ENCODE measurements around the gene LSAMP. TPM values are rescaled to one million over a fixed set of nuclear protein-coding genes. Genes with fewer than 3 reads are reported as not detected.

The LSAMP gene
- total and polyA plus RNA-seq, 2 experiments from 2014 or later: 2.0 to 2.9 TPM

DNA sequence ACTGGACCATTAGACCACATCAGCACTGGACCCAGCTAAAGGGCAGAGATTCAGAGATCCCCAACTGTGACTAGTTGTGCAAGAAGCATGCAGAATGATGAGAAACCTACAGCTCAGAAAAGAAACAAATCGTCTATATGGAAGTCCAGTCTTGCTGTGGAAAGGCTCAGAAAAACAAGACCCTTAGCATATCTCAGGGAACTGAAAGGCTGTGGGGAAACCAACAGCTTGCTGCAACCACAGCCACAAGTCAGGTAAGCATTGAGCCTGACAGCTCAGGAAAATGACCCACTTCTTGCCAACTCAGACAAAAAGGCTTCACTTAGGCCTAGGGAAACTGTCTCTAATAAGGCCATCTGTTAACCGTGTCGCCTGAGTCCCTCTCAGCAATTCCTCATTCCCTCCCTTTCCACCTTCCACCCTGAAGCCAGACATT is 145.6 kb downstream of the LSAMP start:
- Mint-ChIP-seq H3K36me3 (ENCODE audit: low read depth) (no peaks in the 10 kb centered on the region), H3K9me3 (no peaks in the 10 kb centered on the region), H3K27ac (no peak overlapping the region), H3K4me1 (peaks cover 16% of the 10 kb centered on the region; the same call in 2 of the 3 replicates), H3K27me3 (ENCODE audit: insufficient read depth, low read depth, poor library complexity) (no peaks in the 10 kb centered on the region), H3K4me3 (no peak overlapping the region)
- H4K20me1 ChIP-seq (replicated peaks; ENCODE audit: insufficient read depth): no peaks in the 10 kb centered on the region
- H3K27ac ChIP-seq (ENCODE audit: low read depth): no peak overlapping the region
- DNase-seq (ENCODE audit: low spot score) (no peak), ATAC-seq (peak; percentile 27; the same call in 1 of the 3 replicates)
- no peaks in the 10 kb centered on the region for H3K27me3 ChIP-seq (ENCODE audit: insufficient read depth)
- H3K79me2 ChIP-seq (replicated peaks; ENCODE audit: insufficient read depth): no peaks in the 10 kb centered on the region
- H3K9me2 ChIP-seq (ENCODE audit: insufficient read depth): no peaks in the 10 kb centered on the region
- no peak for TF ChIP-seq ZNF114 (CRISPR knock-in tag; IDR thresholded peaks at IDR 0.05)
- TF ChIP-seq, protein P1, sequence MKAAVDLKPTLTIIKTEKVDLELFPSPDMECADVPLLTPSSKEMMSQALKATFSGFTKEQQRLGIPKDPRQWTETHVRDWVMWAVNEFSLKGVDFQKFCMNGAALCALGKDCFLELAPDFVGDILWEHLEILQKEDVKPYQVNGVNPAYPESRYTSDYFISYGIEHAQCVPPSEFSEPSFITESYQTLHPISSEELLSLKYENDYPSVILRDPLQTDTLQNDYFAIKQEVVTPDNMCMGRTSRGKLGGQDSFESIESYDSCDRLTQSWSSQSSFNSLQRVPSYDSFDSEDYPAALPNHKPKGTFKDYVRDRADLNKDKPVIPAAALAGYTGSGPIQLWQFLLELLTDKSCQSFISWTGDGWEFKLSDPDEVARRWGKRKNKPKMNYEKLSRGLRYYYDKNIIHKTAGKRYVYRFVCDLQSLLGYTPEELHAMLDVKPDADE (IDR thresholded peaks at IDR 0.05): no peak
- TF ChIP-seq STAT1 (IDR thresholded peaks at IDR 0.05; ENCODE audit: unreplicated experiment): no peak
- no peak for TF ChIP-seq JUNB (IDR thresholded peaks at IDR 0.05; ENCODE audit: unreplicated experiment)
- H3K4me2 ChIP-seq: no peak overlapping the region
- no peak overlapping the region for H2AFZ ChIP-seq
- peaks cover 12% of the 10 kb centered on the region; the same call in 1 of the 2 replicates for H3K4me1 ChIP-seq (ENCODE audit: insufficient read depth)
- H3F3A ChIP-seq (replicated peaks; ENCODE audit: low read depth): no peaks in the 10 kb centered on the region
- no peak overlapping the region for H3K4me3 ChIP-seq
- no peaks in the 10 kb centered on the region for H3K36me3 ChIP-seq (ENCODE audit: insufficient read depth)

DNA sequence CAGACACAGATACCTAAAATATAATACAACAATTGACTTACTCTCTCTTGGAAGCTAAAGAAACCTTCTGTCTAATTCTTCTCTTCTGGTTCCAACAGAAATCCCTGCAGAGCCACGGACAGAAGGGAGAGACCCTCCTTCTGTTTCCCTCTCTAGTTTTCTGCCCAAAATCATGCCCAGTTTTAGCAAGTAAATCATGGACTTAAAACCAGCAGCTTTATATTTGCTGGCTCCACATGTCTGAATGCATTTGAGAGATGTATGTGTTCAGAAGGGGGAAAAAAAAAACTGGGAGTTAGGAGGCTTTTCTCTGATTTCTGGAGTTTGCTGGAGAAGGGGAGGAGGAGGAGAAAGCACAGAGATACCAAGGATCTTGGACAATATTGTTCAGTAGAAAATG is 147.1 kb downstream of the LSAMP start:
- Histone ChIP-seq H3K27me3 (ENCODE audit: insufficient read depth) (no peaks in the 10 kb centered on the region), H2AFZ (no peak overlapping the region), H3K9me2 (ENCODE audit: insufficient read depth) (no peaks in the 10 kb centered on the region), H3K79me2 (replicated peaks; ENCODE audit: insufficient read depth) (no peaks in the 10 kb centered on the region), H3K4me1 (ENCODE audit: insufficient read depth) (peaks cover 12% of the 10 kb centered on the region; the same call in 1 of the 2 replicates), H3K4me2 (no peak overlapping the region), H3K4me3 (no peak overlapping the region), H3F3A (replicated peaks; ENCODE audit: low read depth) (no peaks in the 10 kb centered on the region), H4K20me1 (replicated peaks; ENCODE audit: insufficient read depth) (no peaks in the 10 kb centered on the region), H3K27ac (ENCODE audit: low read depth) (no peak overlapping the region), H3K36me3 (ENCODE audit: insufficient read depth) (no peaks in the 10 kb centered on the region)
- Mint-ChIP-seq H3K4me1 (peaks cover 16% of the 10 kb centered on the region; the same call in 2 of the 3 replicates), H3K36me3 (ENCODE audit: low read depth) (no peaks in the 10 kb centered on the region), H3K27me3 (ENCODE audit: insufficient read depth, low read depth, poor library complexity) (no peaks in the 10 kb centered on the region), H3K27ac (no peak overlapping the region), H3K4me3 (no peak overlapping the region), H3K9me3 (no peaks in the 10 kb centered on the region)
- no peak for DNase-seq (ENCODE audit: low spot score)
- no peak for ATAC-seq
- TF ChIP-seq ZNF331 (CRISPR knock-in tag; IDR thresholded peaks at IDR 0.05; ENCODE audit: low read depth): no peak
- TF ChIP-seq EZH2phosphoT487 (IDR thresholded peaks at IDR 0.05; ENCODE audit: unreplicated experiment): no peak
- no peak for TF ChIP-seq ZNF114 (CRISPR knock-in tag; IDR thresholded peaks at IDR 0.05)
- TF ChIP-seq POLR2AphosphoS5 (IDR thresholded peaks at IDR 0.05; ENCODE audit: low read depth): no peak
- TF ChIP-seq NANOG (IDR thresholded peaks at IDR 0.05; ENCODE audit: borderline replicate concordance): no peak
- TF ChIP-seq STAT1 (IDR thresholded peaks at IDR 0.05; ENCODE audit: unreplicated experiment): no peak
- TF ChIP-seq, protein P2, sequence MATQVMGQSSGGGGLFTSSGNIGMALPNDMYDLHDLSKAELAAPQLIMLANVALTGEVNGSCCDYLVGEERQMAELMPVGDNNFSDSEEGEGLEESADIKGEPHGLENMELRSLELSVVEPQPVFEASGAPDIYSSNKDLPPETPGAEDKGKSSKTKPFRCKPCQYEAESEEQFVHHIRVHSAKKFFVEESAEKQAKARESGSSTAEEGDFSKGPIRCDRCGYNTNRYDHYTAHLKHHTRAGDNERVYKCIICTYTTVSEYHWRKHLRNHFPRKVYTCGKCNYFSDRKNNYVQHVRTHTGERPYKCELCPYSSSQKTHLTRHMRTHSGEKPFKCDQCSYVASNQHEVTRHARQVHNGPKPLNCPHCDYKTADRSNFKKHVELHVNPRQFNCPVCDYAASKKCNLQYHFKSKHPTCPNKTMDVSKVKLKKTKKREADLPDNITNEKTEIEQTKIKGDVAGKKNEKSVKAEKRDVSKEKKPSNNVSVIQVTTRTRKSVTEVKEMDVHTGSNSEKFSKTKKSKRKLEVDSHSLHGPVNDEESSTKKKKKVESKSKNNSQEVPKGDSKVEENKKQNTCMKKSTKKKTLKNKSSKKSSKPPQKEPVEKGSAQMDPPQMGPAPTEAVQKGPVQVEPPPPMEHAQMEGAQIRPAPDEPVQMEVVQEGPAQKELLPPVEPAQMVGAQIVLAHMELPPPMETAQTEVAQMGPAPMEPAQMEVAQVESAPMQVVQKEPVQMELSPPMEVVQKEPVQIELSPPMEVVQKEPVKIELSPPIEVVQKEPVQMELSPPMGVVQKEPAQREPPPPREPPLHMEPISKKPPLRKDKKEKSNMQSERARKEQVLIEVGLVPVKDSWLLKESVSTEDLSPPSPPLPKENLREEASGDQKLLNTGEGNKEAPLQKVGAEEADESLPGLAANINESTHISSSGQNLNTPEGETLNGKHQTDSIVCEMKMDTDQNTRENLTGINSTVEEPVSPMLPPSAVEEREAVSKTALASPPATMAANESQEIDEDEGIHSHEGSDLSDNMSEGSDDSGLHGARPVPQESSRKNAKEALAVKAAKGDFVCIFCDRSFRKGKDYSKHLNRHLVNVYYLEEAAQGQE (IDR thresholded peaks at IDR 0.05; ENCODE audit: unreplicated experiment): no peak
- no peak for TF ChIP-seq CREB1 (CRISPR knock-in tag; IDR thresholded peaks at IDR 0.05; ENCODE audit: low read depth)
- TF ChIP-seq, protein P3, sequence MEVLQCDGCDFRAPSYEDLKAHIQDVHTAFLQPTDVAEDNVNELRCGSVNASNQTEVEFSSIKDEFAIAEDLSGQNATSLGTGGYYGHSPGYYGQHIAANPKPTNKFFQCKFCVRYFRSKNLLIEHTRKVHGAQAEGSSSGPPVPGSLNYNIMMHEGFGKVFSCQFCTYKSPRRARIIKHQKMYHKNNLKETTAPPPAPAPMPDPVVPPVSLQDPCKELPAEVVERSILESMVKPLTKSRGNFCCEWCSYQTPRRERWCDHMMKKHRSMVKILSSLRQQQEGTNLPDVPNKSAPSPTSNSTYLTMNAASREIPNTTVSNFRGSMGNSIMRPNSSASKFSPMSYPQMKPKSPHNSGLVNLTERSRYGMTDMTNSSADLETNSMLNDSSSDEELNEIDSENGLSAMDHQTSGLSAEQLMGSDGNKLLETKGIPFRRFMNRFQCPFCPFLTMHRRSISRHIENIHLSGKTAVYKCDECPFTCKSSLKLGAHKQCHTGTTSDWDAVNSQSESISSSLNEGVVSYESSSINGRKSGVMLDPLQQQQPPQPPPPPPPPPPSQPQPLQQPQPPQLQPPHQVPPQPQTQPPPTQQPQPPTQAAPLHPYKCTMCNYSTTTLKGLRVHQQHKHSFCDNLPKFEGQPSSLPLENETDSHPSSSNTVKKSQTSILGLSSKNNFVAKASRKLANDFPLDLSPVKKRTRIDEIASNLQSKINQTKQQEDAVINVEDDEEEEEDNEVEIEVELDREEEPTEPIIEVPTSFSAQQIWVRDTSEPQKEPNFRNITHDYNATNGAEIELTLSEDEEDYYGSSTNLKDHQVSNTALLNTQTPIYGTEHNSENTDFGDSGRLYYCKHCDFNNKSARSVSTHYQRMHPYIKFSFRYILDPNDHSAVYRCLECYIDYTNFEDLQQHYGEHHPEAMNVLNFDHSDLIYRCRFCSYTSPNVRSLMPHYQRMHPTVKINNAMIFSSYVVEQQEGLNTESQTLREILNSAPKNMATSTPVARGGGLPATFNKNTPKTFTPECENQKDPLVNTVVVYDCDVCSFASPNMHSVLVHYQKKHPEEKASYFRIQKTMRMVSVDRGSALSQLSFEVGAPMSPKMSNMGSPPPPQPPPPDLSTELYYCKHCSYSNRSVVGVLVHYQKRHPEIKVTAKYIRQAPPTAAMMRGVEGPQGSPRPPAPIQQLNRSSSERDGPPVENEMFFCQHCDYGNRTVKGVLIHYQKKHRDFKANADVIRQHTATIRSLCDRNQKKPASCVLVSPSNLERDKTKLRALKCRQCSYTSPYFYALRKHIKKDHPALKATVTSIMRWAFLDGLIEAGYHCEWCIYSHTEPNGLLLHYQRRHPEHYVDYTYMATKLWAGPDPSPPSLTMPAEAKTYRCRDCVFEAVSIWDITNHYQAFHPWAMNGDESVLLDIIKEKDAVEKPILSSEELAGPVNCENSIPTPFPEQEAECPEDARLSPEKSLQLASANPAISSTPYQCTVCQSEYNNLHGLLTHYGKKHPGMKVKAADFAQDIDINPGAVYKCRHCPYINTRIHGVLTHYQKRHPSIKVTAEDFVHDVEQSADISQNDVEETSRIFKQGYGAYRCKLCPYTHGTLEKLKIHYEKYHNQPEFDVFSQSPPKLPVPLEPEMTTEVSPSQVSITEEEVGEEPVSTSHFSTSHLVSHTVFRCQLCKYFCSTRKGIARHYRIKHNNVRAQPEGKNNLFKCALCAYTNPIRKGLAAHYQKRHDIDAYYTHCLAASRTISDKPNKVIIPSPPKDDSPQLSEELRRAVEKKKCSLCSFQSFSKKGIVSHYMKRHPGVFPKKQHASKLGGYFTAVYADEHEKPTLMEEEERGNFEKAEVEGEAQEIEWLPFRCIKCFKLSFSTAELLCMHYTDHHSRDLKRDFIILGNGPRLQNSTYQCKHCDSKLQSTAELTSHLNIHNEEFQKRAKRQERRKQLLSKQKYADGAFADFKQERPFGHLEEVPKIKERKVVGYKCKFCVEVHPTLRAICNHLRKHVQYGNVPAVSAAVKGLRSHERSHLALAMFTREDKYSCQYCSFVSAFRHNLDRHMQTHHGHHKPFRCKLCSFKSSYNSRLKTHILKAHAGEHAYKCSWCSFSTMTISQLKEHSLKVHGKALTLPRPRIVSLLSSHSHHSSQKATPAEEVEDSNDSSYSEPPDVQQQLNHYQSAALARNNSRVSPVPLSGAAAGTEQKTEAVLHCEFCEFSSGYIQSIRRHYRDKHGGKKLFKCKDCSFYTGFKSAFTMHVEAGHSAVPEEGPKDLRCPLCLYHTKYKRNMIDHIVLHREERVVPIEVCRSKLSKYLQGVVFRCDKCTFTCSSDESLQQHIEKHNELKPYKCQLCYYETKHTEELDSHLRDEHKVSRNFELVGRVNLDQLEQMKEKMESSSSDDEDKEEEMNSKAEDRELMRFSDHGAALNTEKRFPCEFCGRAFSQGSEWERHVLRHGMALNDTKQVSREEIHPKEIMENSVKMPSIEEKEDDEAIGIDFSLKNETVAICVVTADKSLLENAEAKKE (CRISPR knock-in tag; IDR thresholded peaks at IDR 0.05): no peak
